Ishikawa (cell line): Measurements from ENCODE around the gene CARMIL1.

Experiments used
- CREB1 ChIP-seq: IDR thresholded peaks from 2 replicates; pipeline ENCODE4 v1.6.1; 2012; ENCODE audit warnings: low read depth
- EGR1 ChIP-seq: IDR thresholded peaks from 2 replicates; pipeline ENCODE4 v1.6.1; 2012
- EP300 ChIP-seq: IDR thresholded peaks from 2 replicates; pipeline ENCODE4 v1.6.1; 2012; ENCODE audit warnings: borderline replicate concordance
- FOXM1 ChIP-seq: IDR thresholded peaks from 2 replicates; pipeline ENCODE4 v1.6.1; 2012; ENCODE audit warnings: low read depth, borderline replicate concordance
- NFIC ChIP-seq: IDR thresholded peaks from 2 replicates; pipeline ENCODE4 v1.6.1; 2012
- RAD21 ChIP-seq: IDR thresholded peaks from 2 replicates; pipeline ENCODE4 v1.6.1; 2012; ENCODE audit warnings: low read depth
- REST ChIP-seq: IDR thresholded peaks from 2 replicates; pipeline ENCODE4 v1.6.1; 2012; ENCODE audit warnings: low read depth, mild to moderate bottlenecking
- TAF1 ChIP-seq: IDR thresholded peaks from 2 replicates; pipeline ENCODE4 v1.6.1; 2012; ENCODE audit warnings: low read depth, mild to moderate bottlenecking
- TCF12 ChIP-seq: IDR thresholded peaks from 2 replicates; pipeline ENCODE4 v1.6.1; 2012; ENCODE audit warnings: low read depth
- TEAD4 ChIP-seq: IDR thresholded peaks from 2 replicates; pipeline ENCODE4 v1.6.1; 2012
- USF1 ChIP-seq: IDR thresholded peaks from 2 replicates; pipeline ENCODE4 v1.6.1; 2012
- ZBTB7A ChIP-seq: IDR thresholded peaks from 2 replicates; pipeline ENCODE4 v1.6.1; 2012; ENCODE audit warnings: low read depth
- TF ChIP-seq, protein P1 (sequence below): IDR thresholded peaks from 2 replicates; pipeline ENCODE4 v1.6.1; 2012

Gene CARMIL1

DNA sequence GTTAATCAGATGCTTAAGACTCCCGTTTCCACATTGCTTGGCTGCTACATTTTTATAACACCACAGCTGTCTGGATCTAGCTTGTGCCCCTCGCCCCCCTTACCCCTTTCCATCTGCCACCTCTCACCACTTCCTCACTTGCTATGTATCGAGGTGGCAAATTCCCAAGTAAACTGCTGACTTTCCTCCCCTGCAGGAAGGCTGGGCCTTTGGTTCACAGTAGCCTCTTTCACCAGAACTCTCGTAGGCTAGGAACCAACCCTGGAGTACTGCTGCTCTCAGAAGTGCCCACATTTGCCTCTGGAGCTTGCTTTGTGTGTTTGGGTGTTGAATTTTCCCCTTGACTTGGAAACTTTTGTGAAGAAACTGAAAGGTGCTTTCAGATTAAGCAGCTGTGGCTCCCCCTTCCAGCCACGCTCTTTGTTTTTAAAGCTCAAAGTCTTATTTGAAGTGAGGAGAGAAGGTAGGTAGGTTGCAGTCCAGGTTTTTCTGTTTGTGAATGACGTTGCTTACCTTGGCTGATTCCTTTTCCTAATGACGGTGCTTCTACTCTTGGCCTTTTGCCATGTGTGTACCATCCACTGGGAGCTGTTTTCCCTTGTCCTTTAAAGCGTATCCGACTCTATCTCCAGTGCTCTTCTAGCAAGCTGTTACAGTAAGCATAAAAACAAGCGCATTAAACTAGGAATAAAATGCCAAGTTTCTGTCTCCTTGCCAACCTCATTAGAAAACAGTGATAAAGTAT, 90.4 kb downstream of the CARMIL1 start:
- no peak for TF ChIP-seq REST
- no peak for TF ChIP-seq TCF12
- TF ChIP-seq NFIC: no peak
- no peak for TF ChIP-seq CREB1
- TF ChIP-seq USF1: no peak
- no peak for TF ChIP-seq EP300
- no peak for TF ChIP-seq TEAD4
- no peak for TF ChIP-seq RAD21
- no peak for TF ChIP-seq TAF1
- TF ChIP-seq, protein P1, sequence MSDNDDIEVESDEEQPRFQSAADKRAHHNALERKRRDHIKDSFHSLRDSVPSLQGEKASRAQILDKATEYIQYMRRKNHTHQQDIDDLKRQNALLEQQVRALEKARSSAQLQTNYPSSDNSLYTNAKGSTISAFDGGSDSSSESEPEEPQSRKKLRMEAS: no peak

DNA sequence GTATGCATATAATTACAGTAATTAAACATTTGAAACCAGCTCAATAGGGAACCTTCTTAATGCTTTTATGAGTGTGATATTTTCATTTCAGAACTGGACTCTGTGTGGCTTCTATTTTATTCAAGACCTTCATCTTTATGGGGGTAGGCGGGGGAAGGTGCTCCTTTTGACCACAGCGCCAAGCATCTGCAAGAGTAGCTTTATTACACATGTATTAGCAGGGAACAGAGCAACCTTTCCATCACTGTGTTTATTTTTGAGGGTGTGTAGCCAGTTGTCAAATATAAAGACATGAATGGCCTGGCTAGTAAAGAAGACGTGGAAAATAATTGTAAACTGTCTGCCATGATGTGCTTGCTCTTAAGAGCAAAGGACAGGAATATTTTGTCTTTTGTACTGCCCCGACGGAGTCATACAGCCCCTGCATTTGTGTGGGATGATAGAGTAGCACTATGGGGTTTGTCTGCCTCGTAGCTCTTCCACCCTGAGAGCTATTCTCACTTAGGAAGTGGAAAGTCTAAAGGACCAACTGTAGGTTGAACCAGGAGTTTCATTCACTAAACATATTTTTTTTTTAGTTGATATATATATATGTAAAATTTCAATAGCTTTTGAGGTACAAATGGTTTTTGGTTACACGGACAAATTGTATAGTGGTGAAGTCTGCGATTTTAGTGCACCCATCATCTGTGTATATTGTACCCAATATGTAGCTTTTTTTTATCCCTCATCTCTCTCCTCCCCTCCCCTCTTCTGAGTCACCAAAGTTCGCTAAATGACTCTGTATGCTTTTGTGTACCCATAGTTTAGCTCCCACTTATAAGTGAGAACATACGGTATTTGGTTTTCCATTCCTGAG, 91.2 kb downstream of the CARMIL1 start:
- no peak for TF ChIP-seq TEAD4
- no peak for TF ChIP-seq TCF12
- TF ChIP-seq ZBTB7A: no peak
- TF ChIP-seq NFIC: no peak
- TF ChIP-seq TAF1: no peak
- TF ChIP-seq RAD21: no peak
- no peak for TF ChIP-seq REST
- TF ChIP-seq EGR1: no peak

GRCh38 chr6:25371037-25371347, 91.8 kb downstream of the CARMIL1 start:
- no peak for TF ChIP-seq USF1
- no peak for TF ChIP-seq FOXM1
- TF ChIP-seq EP300: no peak
- TF ChIP-seq REST: no peak
- TF ChIP-seq, protein P1: no peak
- no peak for TF ChIP-seq CREB1
- TF ChIP-seq TAF1: no peak
- TF ChIP-seq ZBTB7A: no peak

GRCh38 chr6:25375125-25375524, 96.0 kb downstream of the CARMIL1 start:
- TF ChIP-seq TAF1: no peak
- no peak for TF ChIP-seq USF1
- TF ChIP-seq ZBTB7A: no peak
- TF ChIP-seq EP300: no peak
- no peak for TF ChIP-seq RAD21
